Stimulated activated memory B cell treated with anti-CD40 and anti-IgM and Interleukin-4, amounts not matched to agents 10 μg/mL and 1 μg/mL and 100 μg/mL, for 72 hours (primary cell): ENCODE data around the gene COL6A2.
"Not testable (repeated sequence)": the region's sequence is repeated elsewhere in the genome, so short reads cannot be mapped to it uniquely, and the experiment has no call there.

ENCODE experiments used
- ATAC-seq: fragments of 150-1000 bp; cut with Tn5 transposase; 2 replicates; pipeline ENCODE4 v1.10.0; 2021
- H3K27ac Mint-ChIP-seq: one replicate; pipeline ENCODE4 v1.8.0; 2022; ENCODE audit warnings: mild to moderate bottlenecking, mixed read lengths
- H3K27me3 Mint-ChIP-seq: one replicate; pipeline ENCODE4 v1.8.0; 2022; ENCODE audit warnings: mixed read lengths
- H3K36me3 Mint-ChIP-seq: one replicate; pipeline ENCODE4 v1.8.0; 2022; ENCODE audit warnings: mixed read lengths
- H3K4me1 Mint-ChIP-seq: one replicate; pipeline ENCODE4 v1.8.0; 2022; ENCODE audit warnings: mixed read lengths
- H3K4me3 Mint-ChIP-seq: one replicate; pipeline ENCODE4 v1.8.0; 2022; ENCODE audit warnings: mild to moderate bottlenecking, moderate library complexity, mixed read lengths
- H3K9me3 Mint-ChIP-seq: one replicate; pipeline ENCODE4 v1.8.0; 2022; ENCODE audit warnings: mixed read lengths

The COL6A2 gene

DNA sequence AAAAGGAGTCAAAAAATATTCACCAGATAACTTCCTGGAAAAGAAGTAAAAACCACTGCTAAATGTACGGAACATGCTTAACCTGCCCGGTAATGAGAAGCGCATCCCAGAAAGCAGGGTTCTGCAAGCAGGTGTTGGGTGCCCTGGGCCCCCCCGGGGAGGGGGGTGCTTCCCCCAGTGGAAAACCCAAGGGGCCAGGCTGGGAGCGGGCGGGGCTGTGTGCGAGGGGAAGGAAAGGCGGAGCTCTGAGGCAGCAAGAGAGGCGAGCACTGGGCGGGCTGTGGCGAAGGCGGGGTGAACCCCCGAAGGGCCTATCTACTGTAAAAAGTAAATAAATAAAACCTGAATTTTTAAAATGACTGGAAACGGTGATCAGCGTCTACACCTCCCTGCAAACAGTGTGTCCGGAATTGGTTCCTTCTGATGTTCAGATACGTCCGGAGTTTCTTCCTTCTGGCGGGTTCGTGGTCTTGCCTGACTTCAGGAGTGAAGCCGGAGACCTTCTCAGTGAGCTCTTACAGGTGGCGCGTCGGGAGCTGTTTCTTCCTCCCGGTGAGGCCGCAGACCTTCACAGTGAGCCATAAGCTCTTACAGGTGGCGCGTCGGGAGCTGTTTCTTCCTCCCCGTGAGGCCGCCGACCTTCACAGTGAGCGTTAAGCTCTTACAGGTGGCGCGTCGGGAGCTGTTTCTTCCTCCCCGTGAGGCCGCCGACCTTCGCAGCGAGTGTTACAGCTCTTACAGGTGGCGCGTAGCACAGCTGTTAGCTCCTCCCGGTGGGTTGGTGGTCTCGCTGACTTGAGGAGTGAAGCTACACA lies 44.1 kb downstream of the COL6A2 start:
- ATAC-seq = no peak
- H3K9me3 Mint-ChIP-seq = no peaks in the 10 kb centered on the region
- peaks cover 12% of the 10 kb centered on the region for H3K27me3 Mint-ChIP-seq
- no peak overlapping the region for H3K27ac Mint-ChIP-seq
- no peaks in the 10 kb centered on the region for H3K36me3 Mint-ChIP-seq
- peaks cover 15% of the 10 kb centered on the region for H3K4me1 Mint-ChIP-seq
- no peak overlapping the region for H3K4me3 Mint-ChIP-seq

DNA sequence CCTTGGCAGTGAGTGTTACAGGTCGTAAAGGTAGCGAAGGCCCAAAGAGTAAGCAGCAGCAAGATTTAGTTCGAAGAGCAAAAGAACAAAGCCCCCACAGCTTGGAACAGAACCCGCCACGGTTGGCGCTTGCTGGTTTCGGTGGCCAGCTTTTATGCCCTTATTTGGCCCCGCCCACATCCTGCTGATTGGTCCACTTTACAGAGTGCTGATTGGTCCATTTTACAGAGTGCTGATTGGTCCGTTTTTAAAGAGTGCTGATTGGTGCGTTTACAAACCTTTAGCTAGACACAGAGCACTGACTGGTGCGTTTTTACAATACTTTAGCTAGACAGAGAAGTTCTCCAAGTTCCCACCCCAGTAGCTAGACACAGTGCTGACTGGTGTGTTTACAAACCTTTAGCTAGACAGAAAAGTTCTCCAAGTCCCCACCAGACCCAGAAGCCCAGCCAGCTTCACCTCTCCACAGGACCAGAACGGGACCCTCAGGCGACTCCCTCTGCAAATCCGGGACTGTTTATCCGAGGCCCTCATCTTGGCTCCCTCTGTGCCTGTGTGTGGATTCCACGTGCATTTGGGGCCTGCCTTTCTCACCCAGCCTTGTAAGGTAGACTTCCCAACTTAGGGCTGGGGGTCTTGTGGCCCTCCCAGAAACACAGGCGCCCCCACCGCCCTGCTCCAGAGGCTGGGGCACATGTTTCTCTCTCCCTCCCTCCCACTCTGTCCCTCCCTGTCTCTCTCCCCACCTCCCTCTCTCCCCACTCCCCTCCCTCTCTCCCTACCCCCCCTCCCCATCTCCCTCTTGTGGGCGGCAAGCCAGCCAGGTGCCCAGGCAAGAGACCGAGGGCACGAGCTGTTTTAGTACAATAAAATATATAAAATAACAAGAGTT lies 44.9 kb downstream of the COL6A2 start:
- H3K36me3 Mint-ChIP-seq = no peaks in the 10 kb centered on the region
- H3K4me1 Mint-ChIP-seq = peaks cover 15% of the 10 kb centered on the region
- no peak overlapping the region for H3K4me3 Mint-ChIP-seq
- no peak for ATAC-seq
- peaks cover 3% of the 10 kb centered on the region for H3K27me3 Mint-ChIP-seq
- H3K9me3 Mint-ChIP-seq = no peaks in the 10 kb centered on the region
- peak overlapping the region; percentile 95 for H3K27ac Mint-ChIP-seq

DNA sequence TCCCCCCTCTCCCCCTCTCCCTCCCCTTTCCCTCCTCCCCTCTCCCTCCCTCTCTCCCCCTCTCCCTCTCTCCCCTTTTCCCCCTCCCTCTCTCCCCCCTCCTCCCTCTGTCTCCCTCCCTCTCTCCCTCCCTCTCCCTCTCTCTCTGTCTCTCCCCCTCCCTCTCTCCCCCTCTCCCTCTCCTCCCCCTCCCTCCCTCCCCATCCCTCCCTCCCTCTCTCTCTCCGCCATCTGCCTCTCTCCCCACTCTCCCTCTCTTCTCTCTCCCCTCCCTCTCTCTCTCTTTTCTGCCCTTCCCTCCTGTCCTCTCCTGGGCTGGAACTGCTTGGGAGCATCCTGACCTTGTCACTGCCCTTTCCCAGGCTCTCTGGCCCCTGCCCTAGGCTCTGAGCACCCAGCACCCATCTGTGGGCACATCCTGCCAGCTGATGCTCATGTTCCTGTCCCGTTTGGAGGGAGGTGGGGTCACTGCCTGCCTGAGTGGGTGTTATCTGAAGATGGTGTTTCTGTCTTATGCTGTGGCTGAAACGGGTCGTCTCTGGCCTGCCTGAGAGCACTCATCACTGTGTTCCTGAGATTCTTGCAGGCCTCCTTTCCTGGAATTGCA lies 46.7 kb downstream of the COL6A2 start:
- no peaks in the 10 kb centered on the region for H3K9me3 Mint-ChIP-seq
- ATAC-seq = no peak
- peak overlapping the region; percentile 30 for H3K4me3 Mint-ChIP-seq
- no peaks in the 10 kb centered on the region for H3K36me3 Mint-ChIP-seq
- H3K27ac Mint-ChIP-seq = peak overlapping the region; percentile 95
- H3K27me3 Mint-ChIP-seq = no peaks in the 10 kb centered on the region
- H3K4me1 Mint-ChIP-seq = peaks cover 15% of the 10 kb centered on the region

DNA sequence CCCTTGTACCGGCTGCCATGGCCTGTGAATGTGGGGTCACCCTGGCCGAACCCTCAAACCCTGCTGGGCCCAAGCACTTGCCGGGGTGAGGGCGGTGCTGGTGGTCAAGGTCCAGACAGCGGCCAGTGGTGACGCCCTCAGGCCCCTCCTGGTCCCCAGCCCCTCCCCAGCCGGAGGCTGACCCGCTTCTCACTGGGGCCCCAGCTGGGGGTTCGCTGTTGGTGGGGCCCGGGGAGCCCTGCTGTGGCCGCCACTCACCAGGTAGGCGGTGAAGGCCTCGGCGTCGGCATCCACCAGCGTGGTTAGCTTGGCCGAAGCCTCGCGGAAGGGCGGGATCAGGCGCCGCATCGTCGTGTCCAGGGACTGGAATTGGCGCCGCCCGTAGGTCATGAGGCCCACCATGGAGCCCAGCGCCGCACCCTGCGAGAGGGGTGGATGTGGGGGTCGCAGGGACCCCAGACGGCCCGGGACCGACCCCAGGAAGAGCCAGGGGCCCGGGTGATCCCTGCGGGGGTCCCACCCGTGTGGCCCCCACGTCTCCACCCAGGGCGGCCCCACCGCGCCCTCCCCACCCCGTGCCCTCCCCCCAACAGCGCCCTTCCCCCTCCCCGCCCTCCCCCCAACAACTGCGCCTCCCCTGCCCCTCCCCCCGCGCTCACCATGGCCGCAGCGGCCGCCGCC lies 47.4 kb downstream of the COL6A2 start:
- peak; percentile 69 for ATAC-seq
- H3K27ac Mint-ChIP-seq = peak overlapping the region; percentile 95
- H3K27me3 Mint-ChIP-seq = no peaks in the 10 kb centered on the region
- peaks cover 15% of the 10 kb centered on the region for H3K4me1 Mint-ChIP-seq
- no peaks in the 10 kb centered on the region for H3K36me3 Mint-ChIP-seq
- no peaks in the 10 kb centered on the region for H3K9me3 Mint-ChIP-seq
- no peak overlapping the region for H3K4me3 Mint-ChIP-seq

DNA sequence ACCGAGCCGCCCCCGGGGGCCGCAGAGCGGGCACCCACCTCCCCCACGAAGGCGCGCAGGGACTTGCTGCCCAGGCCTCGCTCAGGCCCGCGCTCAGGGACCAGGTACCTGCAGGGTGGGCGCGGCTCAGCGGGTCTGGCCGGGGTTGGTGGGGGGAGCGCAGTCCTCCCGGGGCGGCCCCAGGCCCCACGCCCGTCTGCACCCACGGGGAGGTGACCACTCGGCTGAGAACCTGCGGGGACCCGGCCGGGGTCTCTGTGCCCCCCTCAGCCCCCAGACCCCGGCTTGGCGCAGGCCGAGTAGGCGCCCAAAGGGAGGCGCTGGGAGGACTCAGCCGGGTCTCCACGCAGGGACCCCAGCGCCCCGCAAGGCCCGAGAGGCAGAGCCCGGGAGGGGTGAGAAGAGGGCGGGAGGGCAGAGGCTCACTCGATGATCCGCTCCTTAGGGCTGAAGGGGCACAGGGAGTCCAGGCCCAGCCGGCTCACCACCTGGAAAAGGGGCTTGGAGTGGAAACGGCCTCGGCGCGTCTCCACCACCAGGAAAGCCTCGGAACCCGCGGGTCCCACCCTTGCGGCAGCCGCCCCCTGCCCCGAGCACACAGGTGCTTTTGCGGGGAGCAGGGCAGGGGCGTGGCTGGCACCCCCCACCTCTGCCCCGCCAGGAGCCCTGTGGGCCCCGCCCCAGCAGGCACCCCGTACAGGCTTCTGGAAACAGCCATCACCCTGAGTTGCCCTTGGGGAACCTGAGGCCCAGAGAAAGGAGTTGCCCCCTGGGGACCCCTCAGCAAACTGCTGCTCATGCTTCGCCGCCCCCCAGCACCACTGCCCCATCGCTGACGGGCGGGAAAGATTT lies 48.2 kb downstream of the COL6A2 start:
- H3K9me3 Mint-ChIP-seq = no peaks in the 10 kb centered on the region
- no peaks in the 10 kb centered on the region for H3K27me3 Mint-ChIP-seq
- H3K4me3 Mint-ChIP-seq = no peak overlapping the region
- H3K4me1 Mint-ChIP-seq = peaks cover 15% of the 10 kb centered on the region
- no peak overlapping the region for H3K27ac Mint-ChIP-seq
- peak; percentile 46 for ATAC-seq
- H3K36me3 Mint-ChIP-seq = no peaks in the 10 kb centered on the region

DNA sequence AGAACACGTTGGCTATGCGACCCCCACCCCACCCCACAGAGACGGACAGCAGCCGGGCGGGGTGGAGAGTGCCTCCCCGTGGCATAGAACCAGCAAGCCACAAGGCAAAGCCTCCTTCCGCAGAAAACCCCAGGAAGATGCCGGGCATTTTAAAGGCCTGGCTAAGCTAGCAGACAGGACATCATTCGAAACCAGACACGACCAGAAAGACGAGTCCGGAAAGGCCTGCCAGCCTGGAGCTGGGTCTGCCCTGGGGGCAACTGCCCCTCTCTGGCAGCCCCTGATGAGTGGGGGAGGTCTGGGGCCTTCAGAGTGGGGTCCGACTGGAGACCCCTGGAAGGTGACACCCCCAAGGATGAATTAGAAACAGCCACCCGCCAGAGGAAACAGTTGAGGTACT lies 48.9 kb downstream of the COL6A2 start:
- peaks cover 15% of the 10 kb centered on the region for H3K4me1 Mint-ChIP-seq
- H3K9me3 Mint-ChIP-seq = no peaks in the 10 kb centered on the region
- ATAC-seq = no peak
- no peaks in the 10 kb centered on the region for H3K27me3 Mint-ChIP-seq
- no peak overlapping the region for H3K4me3 Mint-ChIP-seq
- H3K36me3 Mint-ChIP-seq = no peaks in the 10 kb centered on the region
- no peak overlapping the region for H3K27ac Mint-ChIP-seq

DNA sequence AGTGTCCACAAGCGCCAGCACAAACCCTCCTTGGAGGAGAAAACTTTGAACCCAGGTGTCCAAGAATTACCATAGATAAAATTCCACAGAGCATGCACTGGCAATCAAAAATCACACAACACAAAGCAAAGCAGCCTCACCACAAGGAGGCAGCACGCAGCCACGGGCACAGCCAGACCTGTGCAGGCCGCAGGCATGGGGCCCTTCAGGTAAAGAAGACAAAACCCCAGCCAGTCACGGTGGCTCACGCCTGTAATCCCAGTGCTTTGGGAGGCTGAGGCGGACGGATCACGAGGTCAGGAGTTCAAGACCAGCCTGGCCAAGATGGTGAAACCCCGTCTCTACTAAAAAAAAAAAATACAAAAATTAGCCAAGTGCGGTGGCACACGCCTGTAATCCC lies 49.5 kb downstream of the COL6A2 start:
- peaks cover 15% of the 10 kb centered on the region for H3K4me1 Mint-ChIP-seq
- not testable (repeated sequence) for H3K27ac Mint-ChIP-seq, H3K27me3 Mint-ChIP-seq, H3K4me3 Mint-ChIP-seq, H3K36me3 Mint-ChIP-seq, H3K9me3 Mint-ChIP-seq, ATAC-seq

DNA sequence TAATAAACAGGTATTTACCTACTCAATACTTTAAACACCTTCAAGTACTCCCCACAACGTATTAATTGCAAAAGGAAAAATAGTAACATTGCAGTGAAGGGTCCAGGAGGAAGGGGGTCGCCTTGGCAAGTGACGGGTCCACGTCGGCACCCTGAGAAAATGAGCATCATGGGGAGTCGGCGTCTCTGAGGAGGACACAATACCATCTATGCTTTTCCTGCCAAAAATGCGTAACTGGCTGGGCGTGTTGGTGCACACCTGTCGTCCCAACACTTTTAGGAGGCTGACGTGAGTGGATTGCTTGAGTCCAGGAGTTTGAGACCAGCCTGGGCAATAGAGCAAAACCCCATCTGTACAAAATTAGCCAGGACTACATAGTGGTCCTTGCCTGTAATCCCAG lies 50.2 kb downstream of the COL6A2 start:
- Mint-ChIP-seq H3K4me3 (no peak overlapping the region), H3K27ac (no peak overlapping the region), H3K27me3 (peaks cover 8% of the 10 kb centered on the region), H3K36me3 (no peaks in the 10 kb centered on the region), H3K4me1 (peaks cover 15% of the 10 kb centered on the region), H3K9me3 (no peaks in the 10 kb centered on the region)
- ATAC-seq = no peak

DNA sequence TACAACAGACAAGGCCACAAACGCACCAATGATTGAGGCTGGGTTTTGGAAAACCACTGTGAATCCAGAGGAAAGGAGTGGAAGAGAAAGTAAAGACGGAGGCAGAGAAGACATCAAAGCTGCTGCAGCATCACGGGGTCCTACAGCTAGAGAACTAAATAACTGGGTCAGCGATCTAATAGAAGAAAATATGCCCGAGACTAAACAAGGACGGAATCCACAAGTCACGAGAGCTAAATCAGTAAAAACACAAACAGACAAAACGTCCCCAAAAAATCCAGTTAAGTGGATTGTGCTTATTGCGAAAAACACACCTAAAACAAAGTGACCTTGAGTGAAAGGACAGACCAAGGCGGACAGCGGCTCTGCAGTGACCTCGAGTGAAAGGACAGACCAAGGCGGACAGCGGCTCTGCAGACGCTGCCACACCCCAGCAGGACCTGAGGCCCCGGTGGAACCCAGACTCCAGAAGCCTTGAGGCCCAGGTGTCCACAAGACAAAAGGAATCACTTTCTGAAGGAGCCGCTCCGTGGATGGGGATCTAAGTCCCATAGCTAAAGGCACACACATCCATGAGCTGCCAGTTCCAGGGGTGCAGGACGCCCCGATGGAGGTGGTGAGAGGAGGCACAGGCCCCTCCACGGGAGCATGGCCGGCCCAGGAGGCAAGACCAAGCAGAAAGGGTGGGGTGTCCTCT lies 51.4 kb downstream of the COL6A2 start:
- Mint-ChIP-seq H3K9me3 (no peaks in the 10 kb centered on the region), H3K27me3 (peaks cover 8% of the 10 kb centered on the region), H3K27ac (no peak overlapping the region), H3K4me3 (no peak overlapping the region), H3K36me3 (no peaks in the 10 kb centered on the region), H3K4me1 (peaks cover 6% of the 10 kb centered on the region)
- no peak for ATAC-seq

DNA sequence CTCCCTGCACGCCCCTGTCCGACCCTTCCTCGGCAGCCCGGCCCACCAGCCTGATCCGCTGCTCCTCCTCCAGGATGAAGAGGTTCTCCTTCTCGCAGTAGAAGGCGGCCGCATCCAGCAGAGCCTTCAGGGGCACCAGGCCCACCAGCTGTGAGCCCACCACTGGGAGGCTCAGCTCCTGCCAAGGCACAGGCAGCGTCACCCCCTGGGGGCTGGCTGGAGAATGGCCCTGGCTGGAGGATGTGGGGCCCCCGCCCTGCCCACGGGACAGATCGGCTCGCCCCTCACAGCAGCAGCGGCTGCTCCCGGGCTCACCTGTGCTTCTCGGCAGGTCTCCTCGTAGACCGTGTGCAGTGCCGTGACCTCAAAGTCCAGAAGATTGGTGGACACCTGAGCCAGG lies 52.2 kb downstream of the COL6A2 start:
- ATAC-seq = no peak
- H3K4me1 Mint-ChIP-seq = no peaks in the 10 kb centered on the region
- H3K9me3 Mint-ChIP-seq = no peaks in the 10 kb centered on the region
- H3K27ac Mint-ChIP-seq = no peak overlapping the region
- no peak overlapping the region for H3K4me3 Mint-ChIP-seq
- H3K36me3 Mint-ChIP-seq = no peaks in the 10 kb centered on the region
- peaks cover 8% of the 10 kb centered on the region for H3K27me3 Mint-ChIP-seq

DNA sequence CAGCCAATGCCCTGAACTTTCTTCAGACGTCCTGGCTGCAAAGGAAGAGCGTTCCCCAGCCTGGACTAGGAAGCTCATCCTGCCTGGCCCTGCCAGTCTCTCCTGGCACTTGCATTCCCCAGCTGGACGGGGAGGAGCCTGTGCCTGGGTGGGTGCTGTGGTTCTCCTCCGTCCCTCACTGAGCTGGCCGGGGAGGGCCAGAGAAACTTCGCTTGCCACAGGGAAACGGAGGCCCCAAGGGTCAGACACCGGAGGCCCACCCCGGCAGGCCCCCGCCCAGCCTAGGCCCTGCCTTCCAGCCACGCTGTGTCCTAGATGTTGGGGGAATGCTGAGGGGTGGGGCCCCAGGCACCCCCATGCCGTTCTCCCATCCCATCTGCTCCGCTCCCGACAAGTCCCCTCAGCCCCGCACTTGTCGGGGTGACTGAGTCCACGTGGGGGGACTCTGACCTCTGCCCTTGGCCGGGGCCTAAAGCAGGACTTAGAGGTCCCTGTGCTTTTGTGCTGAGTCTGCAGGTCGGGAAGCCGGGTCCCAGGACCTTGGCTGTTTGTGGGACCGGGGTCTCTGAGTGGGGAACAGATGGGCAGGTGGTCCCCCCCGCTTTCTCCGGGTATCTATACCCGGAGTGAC lies 52.7 kb downstream of the COL6A2 start:
- Mint-ChIP-seq H3K9me3 (no peaks in the 10 kb centered on the region), H3K36me3 (no peaks in the 10 kb centered on the region), H3K27me3 (peaks cover 8% of the 10 kb centered on the region), H3K4me3 (no peak overlapping the region), H3K4me1 (no peaks in the 10 kb centered on the region), H3K27ac (no peak overlapping the region)
- ATAC-seq = no peak

DNA sequence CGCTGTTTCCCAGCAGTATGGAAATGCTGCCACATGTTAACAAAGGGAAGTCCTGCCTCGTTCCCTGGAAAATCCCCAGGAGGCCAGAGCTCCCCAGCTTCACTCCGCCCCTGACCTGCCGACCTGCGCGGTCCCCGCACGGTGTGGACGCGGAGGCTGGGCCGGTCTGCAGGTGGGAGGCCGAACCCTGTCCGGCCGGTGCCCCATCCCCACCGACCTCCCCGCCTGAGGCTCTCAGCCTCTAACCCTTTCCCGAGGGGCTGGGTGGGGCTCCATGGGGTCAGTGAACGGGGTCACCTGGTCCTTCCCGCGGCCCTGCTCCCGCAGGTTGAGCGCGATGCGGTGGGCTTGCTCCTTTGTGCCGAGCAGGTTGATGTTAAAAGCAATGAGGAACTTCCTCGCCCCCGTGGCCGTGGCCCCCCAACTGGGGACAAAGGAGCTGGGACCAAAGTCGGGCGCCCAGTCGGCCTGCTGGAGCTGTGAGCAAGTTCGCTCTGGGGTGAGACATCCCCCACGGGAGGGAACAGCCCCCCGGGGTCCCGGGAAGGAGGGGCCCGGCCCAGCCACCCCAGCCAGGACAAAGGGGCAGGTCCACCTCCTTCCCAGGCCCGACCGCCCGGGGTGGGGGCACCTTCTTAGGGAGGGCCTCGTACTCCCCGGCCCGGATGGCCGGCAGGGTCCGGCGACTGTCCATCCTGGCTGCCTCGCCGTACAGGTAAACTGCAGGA lies 53.5 kb downstream of the COL6A2 start:
- H3K27me3 Mint-ChIP-seq = peaks cover 8% of the 10 kb centered on the region
- no peaks in the 10 kb centered on the region for H3K4me1 Mint-ChIP-seq
- no peaks in the 10 kb centered on the region for H3K9me3 Mint-ChIP-seq
- H3K36me3 Mint-ChIP-seq = no peaks in the 10 kb centered on the region
- no peak overlapping the region for H3K4me3 Mint-ChIP-seq
- no peak for ATAC-seq
- H3K27ac Mint-ChIP-seq = no peak overlapping the region
